DMS153 (cell line): ENCODE results near the gene ULBP3.
"Not testable (repeated sequence)": the region's sequence is repeated elsewhere in the genome, so short reads cannot be mapped to it uniquely, and the experiment has no call there.

Experiments used
- DNase-seq: peaks from one replicate; lab custom pipeline; 2025; lab: John Stamatoyannopoulos, UW

ULBP3 gene

DNA sequence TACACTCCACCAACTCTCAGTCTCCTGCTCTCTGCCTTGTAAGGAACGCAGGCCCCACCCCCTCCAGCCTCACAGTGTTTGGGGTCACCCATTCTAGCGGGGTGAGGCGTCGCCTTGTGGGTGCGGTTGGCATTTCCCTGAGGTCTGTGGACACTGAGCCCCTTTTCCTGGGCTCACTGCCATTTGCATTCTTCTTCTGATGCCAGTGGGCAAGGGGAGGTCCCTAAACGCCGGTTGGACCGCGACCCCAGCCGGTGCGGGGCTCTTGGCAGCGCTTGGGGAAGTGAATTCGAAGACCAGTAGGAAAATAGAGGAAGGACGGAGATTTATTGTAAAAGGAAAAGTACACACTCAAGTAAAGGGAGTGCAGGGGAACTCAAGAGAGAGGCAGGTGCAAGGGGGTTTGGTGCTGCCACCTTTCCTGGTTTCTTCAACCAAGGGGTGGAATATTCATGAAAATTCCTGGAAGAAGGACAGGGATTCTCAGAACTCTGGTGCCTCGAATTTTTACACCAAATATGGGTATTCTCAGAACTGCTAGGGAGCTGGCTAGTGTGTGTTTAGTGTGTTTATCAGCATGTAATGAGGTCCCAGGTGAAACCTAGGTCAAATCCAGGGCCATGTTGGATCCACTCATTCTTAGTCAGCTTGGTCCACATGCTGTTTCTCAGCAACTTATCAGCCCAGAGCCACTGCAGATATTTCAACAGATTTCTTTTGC is 53.5 kb downstream of the ULBP3 start:
- DNase-seq = not testable (repeated sequence)

GRCh38 chr6:150014623-150015280 is 54.2 kb downstream of the ULBP3 start:
- DNase-seq = not testable (repeated sequence)

GRCh38 chr6:150013785-150014622 is 54.9 kb downstream of the ULBP3 start:
- not testable (repeated sequence) for DNase-seq

DNA sequence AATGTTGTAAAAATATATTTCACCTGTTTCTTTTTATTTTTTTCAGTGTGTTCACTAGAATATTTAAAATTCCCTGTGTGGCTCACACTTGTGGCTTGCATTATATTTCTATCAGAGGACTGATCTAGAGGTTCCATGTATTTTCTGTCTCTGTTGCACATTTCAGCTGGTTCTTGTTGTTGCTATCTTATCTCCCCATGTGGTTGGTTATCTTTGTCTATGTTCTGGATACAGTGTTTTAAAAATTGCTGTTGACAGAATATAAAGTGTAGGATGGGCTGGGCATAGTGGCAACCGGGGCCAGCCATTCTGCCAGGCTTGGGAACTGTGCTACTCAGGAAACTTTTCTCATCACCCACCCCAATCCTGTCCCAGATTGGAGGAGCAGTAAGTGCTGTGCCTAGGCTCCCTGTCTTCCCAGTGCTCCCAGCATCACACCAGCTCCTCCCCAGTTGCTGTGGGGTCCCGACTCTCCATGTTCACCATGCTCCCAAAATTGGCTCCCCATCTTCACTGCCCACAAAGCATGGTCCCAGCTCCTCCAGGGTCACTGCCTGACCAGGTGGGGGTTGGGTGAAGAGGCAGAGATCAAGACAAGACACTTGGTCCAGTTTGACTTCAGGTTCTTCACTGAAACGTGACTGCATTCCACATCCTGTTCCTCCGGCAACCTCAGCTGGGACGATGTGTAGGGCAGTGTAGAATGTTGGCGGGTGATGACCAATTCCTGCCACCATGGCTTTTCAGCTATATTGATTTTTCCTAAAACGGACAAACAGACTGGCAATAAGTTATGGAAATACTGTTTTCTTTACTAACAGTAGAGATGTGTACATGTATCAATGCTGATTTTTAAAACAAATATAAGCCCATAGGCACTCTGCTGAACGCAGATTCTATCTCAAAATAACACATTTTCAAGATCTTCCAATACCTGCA is 55.8 kb downstream of the ULBP3 start:
- not testable (repeated sequence) for DNase-seq
